ENCODE data around the gene DTNA. TPM values are rescaled to one million over a fixed set of nuclear protein-coding genes. Genes with fewer than 3 reads are reported as not detected.
"Not testable (repeated sequence)": the region's sequence is repeated elsewhere in the genome, so short reads cannot be mapped to it uniquely, and the experiment has no call there.

The DTNA gene
- 74.7 TPM for total RNA-seq
- 10 to 100 TPM; 58.1 to 84.2 (median 71.4) TPM for polyA plus RNA-seq (ENCODE audit: insufficient read depth in 1 of 8, insufficient read length in 8 of 8, low replicate concordance in 1 of 8)
- long read RNA-seq, donor 1, partial matches to known transcripts, result 0 of 2 reads
- long read RNA-seq, donor 1, other reads (novel, unspliced or antisense), result 0 of 2 reads
- long read RNA-seq, donor 2, partial matches to known transcripts, result 0 of 1 reads
- long read RNA-seq, donor 2, other reads (novel, unspliced or antisense), result 0 of 1 reads
- long read RNA-seq, donor 3, transcript DTNA-208 (12 exons, 1,680 nt), result major isoform, 11 of 11 reads
- long read RNA-seq, donor 3, partial matches to known transcripts, result 0 of 11 reads
- long read RNA-seq, donor 3, other reads (novel, unspliced or antisense), result 0 of 11 reads
- long read RNA-seq, donor 4, partial matches to known transcripts, result 0 of 4 reads
- long read RNA-seq, donor 4, other reads (novel, unspliced or antisense), result 0 of 4 reads
- long read RNA-seq, donor 5, transcript DTNA-208 (12 exons, 1,680 nt), result major isoform, 7 of 15 reads
- long read RNA-seq, donor 5, partial matches to known transcripts, result 7 of 15 reads
- long read RNA-seq, donor 5, other reads (novel, unspliced or antisense), result 0 of 15 reads
- long read RNA-seq, donor 6, transcript DTNA-208 (12 exons, 1,680 nt), result major isoform, 18 of 18 reads
- long read RNA-seq, donor 6, partial matches to known transcripts, result 0 of 18 reads
- long read RNA-seq, donor 6, other reads (novel, unspliced or antisense), result 0 of 18 reads
- long read RNA-seq, donor 7, transcript DTNA-208 (12 exons, 1,680 nt), result major isoform, 10 of 15 reads
- long read RNA-seq, donor 7, partial matches to known transcripts, result 5 of 15 reads
- long read RNA-seq, donor 7, other reads (novel, unspliced or antisense), result 0 of 15 reads
- long read RNA-seq, donor 8, full-length matches to known transcripts, result 5 of 5 reads
- long read RNA-seq, donor 8, partial matches to known transcripts, result 0 of 5 reads
- long read RNA-seq, donor 8, other reads (novel, unspliced or antisense), result 0 of 5 reads
- long read RNA-seq, donor 9, partial matches to known transcripts, result 0 of 3 reads
- long read RNA-seq, donor 9, other reads (novel, unspliced or antisense), result 0 of 3 reads
- long read RNA-seq, donor 10, transcript DTNA-208 (12 exons, 1,680 nt), result major isoform, 8 of 32 reads
- long read RNA-seq, donor 10, partial matches to known transcripts, result 23 of 32 reads
- long read RNA-seq, donor 10, other reads (novel, unspliced or antisense), result 0 of 32 reads
- long read RNA-seq, donor 11, transcript DTNA-208 (12 exons, 1,680 nt), result major isoform, 5 of 5 reads
- long read RNA-seq, donor 11, partial matches to known transcripts, result 0 of 5 reads
- long read RNA-seq, donor 11, other reads (novel, unspliced or antisense), result 0 of 5 reads

GRCh38 chr18:34709750-34710441 is at the start of gene DTNA:
Gene DTNA (plus strand): TSS chr18:34710298. CDS start chr18:34755977, 45,679 bp downstream.
- Histone ChIP-seq H3K9me3 (replicated peaks; ENCODE audit: control insufficient read depth, low read depth, low read length) (no peaks in the 10 kb centered on the region), H3K4me3 (ENCODE audit: low read length) (peak within 1 kb of the TSS; percentile 6), H3K36me3 (ENCODE audit: control insufficient read depth, insufficient read depth, low read length) (no peaks in the 10 kb centered on the region), H3K4me1 (ENCODE audit: control insufficient read depth, insufficient read depth, low read length) (peaks cover 9% of the 10 kb centered on the region), H3K27me3 (ENCODE audit: control insufficient read depth, insufficient read depth, low read length) (no peaks in the 10 kb centered on the region), H3K27ac (ENCODE audit: low read length) (peak within 1 kb of the TSS; percentile 80)
- WGBS (ENCODE audit: insufficient coverage), result 21% methylated on average over 1 of the region's 1 CpG
- DNase-seq, result peak; percentile 97

GRCh38 chr18:34660572-34660971 is 49.5 kb upstream of the DTNA start:
- no peak for DNase-seq
- WGBS (ENCODE audit: insufficient coverage), result 20% methylated on average over 1 of the region's 2 CpGs
- Histone ChIP-seq H3K4me3 (ENCODE audit: low read length) (no peak overlapping the region), H3K27ac (ENCODE audit: low read length) (no peak overlapping the region), H3K36me3 (ENCODE audit: control insufficient read depth, insufficient read depth, low read length) (no peaks in the 10 kb centered on the region), H3K9me3 (replicated peaks; ENCODE audit: control insufficient read depth, low read depth, low read length) (no peaks in the 10 kb centered on the region), H3K27me3 (ENCODE audit: control insufficient read depth, insufficient read depth, low read length) (no peaks in the 10 kb centered on the region), H3K4me1 (ENCODE audit: control insufficient read depth, insufficient read depth, low read length) (no peaks in the 10 kb centered on the region)

- H3K4me1 ChIP-seq (ENCODE audit: control insufficient read depth, insufficient read depth, low read length), result no peaks in the 10 kb centered on the region
- H3K4me3 ChIP-seq (ENCODE audit: low read length), result no peak overlapping the region
- H3K9me3 ChIP-seq (replicated peaks; ENCODE audit: control insufficient read depth, low read depth, low read length), result no peaks in the 10 kb centered on the region
- no peaks in the 10 kb centered on the region for H3K27me3 ChIP-seq (ENCODE audit: control insufficient read depth, insufficient read depth, low read length)
- no peak overlapping the region for H3K27ac ChIP-seq (ENCODE audit: low read length)
- DNase-seq, result peak; percentile 49
- no peaks in the 10 kb centered on the region for H3K36me3 ChIP-seq (ENCODE audit: control insufficient read depth, insufficient read depth, low read length)
- no CpG with 5 or more reads among the region's 4 CpGs for WGBS (ENCODE audit: insufficient coverage)
Observed at GRCh38 chr18:34661464-34662087, 48.5 kb upstream of the DTNA start.

GRCh38 chr18:34676816-34677574 is 33.1 kb upstream of the DTNA start:
- Histone ChIP-seq H3K4me3 (ENCODE audit: low read length) (no peak overlapping the region), H3K9me3 (replicated peaks; ENCODE audit: control insufficient read depth, low read depth, low read length) (no peaks in the 10 kb centered on the region), H3K36me3 (ENCODE audit: control insufficient read depth, insufficient read depth, low read length) (no peaks in the 10 kb centered on the region), H3K27me3 (ENCODE audit: control insufficient read depth, insufficient read depth, low read length) (no peaks in the 10 kb centered on the region), H3K4me1 (ENCODE audit: control insufficient read depth, insufficient read depth, low read length) (no peaks in the 10 kb centered on the region), H3K27ac (ENCODE audit: low read length) (no peak overlapping the region)
- 38% methylated on average over 1 of the region's 3 CpGs for WGBS (ENCODE audit: insufficient coverage)
- no peak for DNase-seq

- DNase-seq; H3K9me3 ChIP-seq (replicated peaks; ENCODE audit: control insufficient read depth, low read depth, low read length); H3K4me1 ChIP-seq (ENCODE audit: control insufficient read depth, insufficient read depth, low read length); H3K27ac ChIP-seq (ENCODE audit: low read length); H3K4me3 ChIP-seq (ENCODE audit: low read length); H3K36me3 ChIP-seq (ENCODE audit: control insufficient read depth, insufficient read depth, low read length); H3K27me3 ChIP-seq (ENCODE audit: control insufficient read depth, insufficient read depth, low read length): not testable (repeated sequence)
- WGBS (ENCODE audit: insufficient coverage), result 92% methylated on average over 2 of the region's 3 CpGs
Observed at GRCh38 chr18:34689750-34690149, 20.3 kb upstream of the DTNA start.

GRCh38 chr18:34691614-34692013 is 18.5 kb upstream of the DTNA start:
- H3K36me3 ChIP-seq (ENCODE audit: control insufficient read depth, insufficient read depth, low read length), result no peaks in the 10 kb centered on the region
- H3K4me1 ChIP-seq (ENCODE audit: control insufficient read depth, insufficient read depth, low read length), result no peaks in the 10 kb centered on the region
- H3K9me3 ChIP-seq (replicated peaks; ENCODE audit: control insufficient read depth, low read depth, low read length), result no peaks in the 10 kb centered on the region
- no peak for DNase-seq
- no peak overlapping the region for H3K27ac ChIP-seq (ENCODE audit: low read length)
- no peak overlapping the region for H3K4me3 ChIP-seq (ENCODE audit: low read length)
- H3K27me3 ChIP-seq (ENCODE audit: control insufficient read depth, insufficient read depth, low read length), result no peaks in the 10 kb centered on the region

- H3K4me1 ChIP-seq (ENCODE audit: control insufficient read depth, insufficient read depth, low read length), result no peaks in the 10 kb centered on the region
- no peaks in the 10 kb centered on the region for H3K36me3 ChIP-seq (ENCODE audit: control insufficient read depth, insufficient read depth, low read length)
- no peaks in the 10 kb centered on the region for H3K27me3 ChIP-seq (ENCODE audit: control insufficient read depth, insufficient read depth, low read length)
- no peak for DNase-seq
- no peaks in the 10 kb centered on the region for H3K9me3 ChIP-seq (replicated peaks; ENCODE audit: control insufficient read depth, low read depth, low read length)
- no CpG with 5 or more reads among the region's 5 CpGs for WGBS (ENCODE audit: insufficient coverage)
- no peak overlapping the region for H3K4me3 ChIP-seq (ENCODE audit: low read length)
- H3K27ac ChIP-seq (ENCODE audit: low read length), result no peak overlapping the region
Observed at GRCh38 chr18:34694591-34695165, 15.4 kb upstream of the DTNA start.

GRCh38 chr18:34695310-34695709 is 14.8 kb upstream of the DTNA start:
- no peaks in the 10 kb centered on the region for H3K9me3 ChIP-seq (replicated peaks; ENCODE audit: control insufficient read depth, low read depth, low read length)
- no peak overlapping the region for H3K27ac ChIP-seq (ENCODE audit: low read length)
- no peaks in the 10 kb centered on the region for H3K36me3 ChIP-seq (ENCODE audit: control insufficient read depth, insufficient read depth, low read length)
- no peak overlapping the region for H3K4me3 ChIP-seq (ENCODE audit: low read length)
- 60% methylated on average over 2 of the region's 5 CpGs for WGBS (ENCODE audit: insufficient coverage)
- H3K27me3 ChIP-seq (ENCODE audit: control insufficient read depth, insufficient read depth, low read length), result no peaks in the 10 kb centered on the region
- no peak for DNase-seq
- H3K4me1 ChIP-seq (ENCODE audit: control insufficient read depth, insufficient read depth, low read length), result no peaks in the 10 kb centered on the region

Measured in muscle of leg (tissue), 16 donors.